ENCODE measurements around the gene ZNF329. TPM values are rescaled to one million over a fixed set of nuclear protein-coding genes. Genes with fewer than 3 reads are reported as not detected.

Gene ZNF329
- total and polyA plus RNA-seq, 2 experiments from 2014 or later = 2.7 to 16.9 TPM

DNA sequence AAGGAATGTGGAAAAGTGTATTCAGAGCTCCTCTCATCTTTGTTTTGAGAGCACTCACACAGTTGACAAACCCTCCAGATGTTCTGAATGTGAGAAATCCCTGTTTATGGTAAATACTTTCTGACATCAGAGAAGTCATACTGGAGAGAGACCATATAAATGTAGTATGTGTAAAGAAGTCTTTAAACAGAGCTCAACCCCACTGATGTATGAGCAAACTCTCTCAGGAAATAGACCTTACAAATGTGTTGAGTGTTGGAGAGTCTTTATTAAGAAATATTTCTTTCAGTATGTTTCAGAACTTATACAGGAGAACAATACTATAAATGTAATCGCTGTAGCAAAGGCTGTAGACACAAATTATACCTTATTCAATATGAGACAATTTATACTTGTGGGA lies 15.7 kb upstream of the ZNF329 start (continued):
- TF ChIP-seq, protein P1, sequence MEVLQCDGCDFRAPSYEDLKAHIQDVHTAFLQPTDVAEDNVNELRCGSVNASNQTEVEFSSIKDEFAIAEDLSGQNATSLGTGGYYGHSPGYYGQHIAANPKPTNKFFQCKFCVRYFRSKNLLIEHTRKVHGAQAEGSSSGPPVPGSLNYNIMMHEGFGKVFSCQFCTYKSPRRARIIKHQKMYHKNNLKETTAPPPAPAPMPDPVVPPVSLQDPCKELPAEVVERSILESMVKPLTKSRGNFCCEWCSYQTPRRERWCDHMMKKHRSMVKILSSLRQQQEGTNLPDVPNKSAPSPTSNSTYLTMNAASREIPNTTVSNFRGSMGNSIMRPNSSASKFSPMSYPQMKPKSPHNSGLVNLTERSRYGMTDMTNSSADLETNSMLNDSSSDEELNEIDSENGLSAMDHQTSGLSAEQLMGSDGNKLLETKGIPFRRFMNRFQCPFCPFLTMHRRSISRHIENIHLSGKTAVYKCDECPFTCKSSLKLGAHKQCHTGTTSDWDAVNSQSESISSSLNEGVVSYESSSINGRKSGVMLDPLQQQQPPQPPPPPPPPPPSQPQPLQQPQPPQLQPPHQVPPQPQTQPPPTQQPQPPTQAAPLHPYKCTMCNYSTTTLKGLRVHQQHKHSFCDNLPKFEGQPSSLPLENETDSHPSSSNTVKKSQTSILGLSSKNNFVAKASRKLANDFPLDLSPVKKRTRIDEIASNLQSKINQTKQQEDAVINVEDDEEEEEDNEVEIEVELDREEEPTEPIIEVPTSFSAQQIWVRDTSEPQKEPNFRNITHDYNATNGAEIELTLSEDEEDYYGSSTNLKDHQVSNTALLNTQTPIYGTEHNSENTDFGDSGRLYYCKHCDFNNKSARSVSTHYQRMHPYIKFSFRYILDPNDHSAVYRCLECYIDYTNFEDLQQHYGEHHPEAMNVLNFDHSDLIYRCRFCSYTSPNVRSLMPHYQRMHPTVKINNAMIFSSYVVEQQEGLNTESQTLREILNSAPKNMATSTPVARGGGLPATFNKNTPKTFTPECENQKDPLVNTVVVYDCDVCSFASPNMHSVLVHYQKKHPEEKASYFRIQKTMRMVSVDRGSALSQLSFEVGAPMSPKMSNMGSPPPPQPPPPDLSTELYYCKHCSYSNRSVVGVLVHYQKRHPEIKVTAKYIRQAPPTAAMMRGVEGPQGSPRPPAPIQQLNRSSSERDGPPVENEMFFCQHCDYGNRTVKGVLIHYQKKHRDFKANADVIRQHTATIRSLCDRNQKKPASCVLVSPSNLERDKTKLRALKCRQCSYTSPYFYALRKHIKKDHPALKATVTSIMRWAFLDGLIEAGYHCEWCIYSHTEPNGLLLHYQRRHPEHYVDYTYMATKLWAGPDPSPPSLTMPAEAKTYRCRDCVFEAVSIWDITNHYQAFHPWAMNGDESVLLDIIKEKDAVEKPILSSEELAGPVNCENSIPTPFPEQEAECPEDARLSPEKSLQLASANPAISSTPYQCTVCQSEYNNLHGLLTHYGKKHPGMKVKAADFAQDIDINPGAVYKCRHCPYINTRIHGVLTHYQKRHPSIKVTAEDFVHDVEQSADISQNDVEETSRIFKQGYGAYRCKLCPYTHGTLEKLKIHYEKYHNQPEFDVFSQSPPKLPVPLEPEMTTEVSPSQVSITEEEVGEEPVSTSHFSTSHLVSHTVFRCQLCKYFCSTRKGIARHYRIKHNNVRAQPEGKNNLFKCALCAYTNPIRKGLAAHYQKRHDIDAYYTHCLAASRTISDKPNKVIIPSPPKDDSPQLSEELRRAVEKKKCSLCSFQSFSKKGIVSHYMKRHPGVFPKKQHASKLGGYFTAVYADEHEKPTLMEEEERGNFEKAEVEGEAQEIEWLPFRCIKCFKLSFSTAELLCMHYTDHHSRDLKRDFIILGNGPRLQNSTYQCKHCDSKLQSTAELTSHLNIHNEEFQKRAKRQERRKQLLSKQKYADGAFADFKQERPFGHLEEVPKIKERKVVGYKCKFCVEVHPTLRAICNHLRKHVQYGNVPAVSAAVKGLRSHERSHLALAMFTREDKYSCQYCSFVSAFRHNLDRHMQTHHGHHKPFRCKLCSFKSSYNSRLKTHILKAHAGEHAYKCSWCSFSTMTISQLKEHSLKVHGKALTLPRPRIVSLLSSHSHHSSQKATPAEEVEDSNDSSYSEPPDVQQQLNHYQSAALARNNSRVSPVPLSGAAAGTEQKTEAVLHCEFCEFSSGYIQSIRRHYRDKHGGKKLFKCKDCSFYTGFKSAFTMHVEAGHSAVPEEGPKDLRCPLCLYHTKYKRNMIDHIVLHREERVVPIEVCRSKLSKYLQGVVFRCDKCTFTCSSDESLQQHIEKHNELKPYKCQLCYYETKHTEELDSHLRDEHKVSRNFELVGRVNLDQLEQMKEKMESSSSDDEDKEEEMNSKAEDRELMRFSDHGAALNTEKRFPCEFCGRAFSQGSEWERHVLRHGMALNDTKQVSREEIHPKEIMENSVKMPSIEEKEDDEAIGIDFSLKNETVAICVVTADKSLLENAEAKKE (CRISPR knock-in tag; IDR thresholded peaks at IDR 0.05) = no peak
- TF ChIP-seq NANOG (IDR thresholded peaks at IDR 0.05; ENCODE audit: borderline replicate concordance) = no peak
- TF ChIP-seq CTCF (conservative IDR thresholded peaks at IDR 0.05; ENCODE audit: low read depth in 2 of 2) = no peak
- no peak for TF ChIP-seq EZH2 (IDR thresholded peaks at IDR 0.05; ENCODE audit: low read depth, unreplicated experiment)

DNA sequence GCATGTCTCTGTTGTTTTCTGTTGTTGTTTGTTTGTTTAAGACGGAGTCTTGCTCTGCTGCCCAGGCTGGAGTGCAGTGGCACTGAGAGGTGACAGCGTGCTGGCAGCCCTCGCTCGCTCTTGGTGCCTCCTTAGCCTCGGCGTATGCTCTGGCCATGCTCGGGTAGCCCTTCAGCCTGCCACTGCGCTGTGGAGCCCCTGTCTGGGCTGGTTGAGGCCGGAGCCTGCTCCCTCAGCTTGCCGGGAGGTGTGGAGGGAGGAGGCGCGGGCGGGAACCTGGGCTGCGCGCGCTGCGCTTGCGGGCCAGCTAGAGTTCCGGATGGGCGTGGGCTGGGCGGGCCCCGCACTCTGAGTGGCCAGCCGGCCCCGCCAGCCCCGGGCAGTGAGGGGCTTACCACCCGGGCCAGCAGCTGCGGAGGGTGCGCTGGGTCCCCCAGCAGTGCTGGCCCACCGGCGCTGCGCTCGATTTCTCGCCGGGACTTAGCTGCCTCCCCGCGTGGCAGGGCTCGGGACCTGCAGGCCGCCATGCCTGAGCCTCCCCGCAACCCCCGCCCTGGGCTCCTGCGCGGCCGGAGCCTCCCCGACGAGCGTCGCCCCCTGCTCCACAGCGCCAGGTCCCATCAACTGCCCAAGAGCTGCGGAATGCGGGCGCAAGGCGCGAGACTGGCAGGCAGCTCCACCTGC lies 6.6 kb upstream of the ZNF329 start:
- H3K4me3 ChIP-seq = peak overlapping the region; percentile 42
- peaks cover 13% of the 10 kb centered on the region for H3K79me2 ChIP-seq (replicated peaks; ENCODE audit: insufficient read depth)
- H3K4me2 ChIP-seq = peak overlapping the region; percentile 57; the same call in 1 of the 2 replicates
- no peaks in the 10 kb centered on the region; the same call in 1 of the 2 replicates for H3K9me2 ChIP-seq (ENCODE audit: insufficient read depth)
- Mint-ChIP-seq H3K9me3 (peaks cover 50% of the 10 kb centered on the region), H3K4me1 (peaks cover 5% of the 10 kb centered on the region; the same call in 2 of the 3 replicates), H3K27me3 (ENCODE audit: insufficient read depth, low read depth, poor library complexity) (peaks cover 14% of the 10 kb centered on the region), H3K4me3 (no peak overlapping the region), H3K36me3 (ENCODE audit: low read depth) (peaks cover 10% of the 10 kb centered on the region), H3K27ac (no peak overlapping the region)
- no peaks in the 10 kb centered on the region for H4K20me1 ChIP-seq (replicated peaks; ENCODE audit: insufficient read depth)
- no peak for ATAC-seq
- peak; percentile 61 for DNase-seq (ENCODE audit: low spot score)
- H3F3A ChIP-seq (replicated peaks; ENCODE audit: low read depth) = no peaks in the 10 kb centered on the region
- H3K4me1 ChIP-seq (ENCODE audit: insufficient read depth) = peaks cover 10% of the 10 kb centered on the region; the same call in 1 of the 2 replicates
- no peak overlapping the region for H3K27ac ChIP-seq (ENCODE audit: low read depth)
- peaks cover 3% of the 10 kb centered on the region; the same call in 1 of the 2 replicates for H3K27me3 ChIP-seq (ENCODE audit: insufficient read depth)
- H2AFZ ChIP-seq = peak overlapping the region; percentile 80
- H3K36me3 ChIP-seq (ENCODE audit: insufficient read depth) = no peaks in the 10 kb centered on the region
- TF ChIP-seq CTCF (conservative IDR thresholded peaks at IDR 0.05; ENCODE audit: low read depth in 2 of 2) (no peak), ZNF114 (CRISPR knock-in tag; IDR thresholded peaks at IDR 0.05) (no peak), NANOG (IDR thresholded peaks at IDR 0.05; ENCODE audit: borderline replicate concordance) (no peak), ZNF331 (CRISPR knock-in tag; IDR thresholded peaks at IDR 0.05; ENCODE audit: low read depth) (no peak)
- TF ChIP-seq, protein P2, sequence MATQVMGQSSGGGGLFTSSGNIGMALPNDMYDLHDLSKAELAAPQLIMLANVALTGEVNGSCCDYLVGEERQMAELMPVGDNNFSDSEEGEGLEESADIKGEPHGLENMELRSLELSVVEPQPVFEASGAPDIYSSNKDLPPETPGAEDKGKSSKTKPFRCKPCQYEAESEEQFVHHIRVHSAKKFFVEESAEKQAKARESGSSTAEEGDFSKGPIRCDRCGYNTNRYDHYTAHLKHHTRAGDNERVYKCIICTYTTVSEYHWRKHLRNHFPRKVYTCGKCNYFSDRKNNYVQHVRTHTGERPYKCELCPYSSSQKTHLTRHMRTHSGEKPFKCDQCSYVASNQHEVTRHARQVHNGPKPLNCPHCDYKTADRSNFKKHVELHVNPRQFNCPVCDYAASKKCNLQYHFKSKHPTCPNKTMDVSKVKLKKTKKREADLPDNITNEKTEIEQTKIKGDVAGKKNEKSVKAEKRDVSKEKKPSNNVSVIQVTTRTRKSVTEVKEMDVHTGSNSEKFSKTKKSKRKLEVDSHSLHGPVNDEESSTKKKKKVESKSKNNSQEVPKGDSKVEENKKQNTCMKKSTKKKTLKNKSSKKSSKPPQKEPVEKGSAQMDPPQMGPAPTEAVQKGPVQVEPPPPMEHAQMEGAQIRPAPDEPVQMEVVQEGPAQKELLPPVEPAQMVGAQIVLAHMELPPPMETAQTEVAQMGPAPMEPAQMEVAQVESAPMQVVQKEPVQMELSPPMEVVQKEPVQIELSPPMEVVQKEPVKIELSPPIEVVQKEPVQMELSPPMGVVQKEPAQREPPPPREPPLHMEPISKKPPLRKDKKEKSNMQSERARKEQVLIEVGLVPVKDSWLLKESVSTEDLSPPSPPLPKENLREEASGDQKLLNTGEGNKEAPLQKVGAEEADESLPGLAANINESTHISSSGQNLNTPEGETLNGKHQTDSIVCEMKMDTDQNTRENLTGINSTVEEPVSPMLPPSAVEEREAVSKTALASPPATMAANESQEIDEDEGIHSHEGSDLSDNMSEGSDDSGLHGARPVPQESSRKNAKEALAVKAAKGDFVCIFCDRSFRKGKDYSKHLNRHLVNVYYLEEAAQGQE (IDR thresholded peaks at IDR 0.05; ENCODE audit: unreplicated experiment) = no peak
